GM23338 (cell line): Measurements from ENCODE around the gene SMTN. TPM values are rescaled to one million over a fixed set of nuclear protein-coding genes. Genes with fewer than 3 reads are reported as not detected.

Experiments
- ATAC-seq: fragments of 200-7000 bp; cut with Tn5 transposase; 3 replicates; pipeline ENCODE4 v1.9.1; 2020
- DNase-seq: peaks from one replicate; pipeline ENCODE4 v3.0.0-alpha.2; 2015; ENCODE audit warnings: low spot score
- H2AFZ ChIP-seq: fragments of 200-600 bp; sonication (generic); 2 replicates; pipeline ENCODE4 v1.8.0; 2016; ENCODE audit warnings: antibody characterized with exemption, mild to moderate bottlenecking, moderate library complexity
- H3F3A ChIP-seq: fragments of 200-600 bp; sonication (generic); replicated peaks from 2 replicates; pipeline ENCODE4 v1.8.0; 2017; ENCODE audit warnings: antibody characterized with exemption, mixed run types, low read depth
- H3K27ac ChIP-seq: fragments of 200-600 bp; sonication (generic); 2 replicates; pipeline ENCODE4 v1.6.1; 2016; ENCODE audit warnings: low read depth
- H3K27me3 ChIP-seq: fragments of 200-600 bp; sonication (generic); 2 replicates; pipeline ENCODE4 v1.8.0; 2016; ENCODE audit warnings: mild to moderate bottlenecking, mixed run types, moderate library complexity; ENCODE audit not compliant: insufficient read depth
- H3K36me3 ChIP-seq: fragments of 200-600 bp; sonication (generic); 2 replicates; pipeline ENCODE4 v1.8.0; 2016; ENCODE audit warnings: mild to moderate bottlenecking; ENCODE audit not compliant: insufficient read depth
- H3K4me1 ChIP-seq: fragments of 200-600 bp; sonication (generic); 2 replicates; pipeline ENCODE4 v1.8.0; 2016; ENCODE audit warnings: mild to moderate bottlenecking, moderate library complexity; ENCODE audit not compliant: insufficient read depth
- H3K4me2 ChIP-seq: fragments of 200-600 bp; sonication (generic); 2 replicates; pipeline ENCODE4 v1.7.1; 2017; ENCODE audit warnings: mixed run types
- H3K4me3 ChIP-seq: fragments of 200-600 bp; sonication (generic); 2 replicates; pipeline ENCODE4 v1.6.1; 2016; ENCODE audit warnings: mixed run types
- H3K79me2 ChIP-seq: fragments of 200-600 bp; sonication (generic); replicated peaks from 2 replicates; pipeline ENCODE4 v1.8.0; 2017; ENCODE audit warnings: mild to moderate bottlenecking; ENCODE audit not compliant: insufficient read depth
- H3K9me2 ChIP-seq: fragments of 200-600 bp; sonication (generic); 2 replicates; pipeline ENCODE4 v1.8.0; 2017; ENCODE audit not compliant: insufficient read depth
- H4K20me1 ChIP-seq: fragments of 200-600 bp; sonication (generic); replicated peaks from 2 replicates; pipeline ENCODE4 v1.8.0; 2017; ENCODE audit warnings: mild to moderate bottlenecking; ENCODE audit not compliant: insufficient read depth
- H3K27ac Mint-ChIP-seq: 2 replicates; pipeline ENCODE4 v1.8.0; 2020; ENCODE audit warnings: inconsistent platforms, mild to moderate bottlenecking, moderate library complexity, mixed read lengths
- H3K27me3 Mint-ChIP-seq: 3 replicates; pipeline ENCODE4 v1.8.0; 2022; ENCODE audit warnings: low read depth, mild to moderate bottlenecking, moderate library complexity, mixed read lengths, inconsistent platforms; ENCODE audit not compliant: insufficient read depth, poor library complexity
- H3K36me3 Mint-ChIP-seq: 3 replicates; pipeline ENCODE4 v1.8.0; 2021; ENCODE audit warnings: low read depth, mild to moderate bottlenecking, inconsistent platforms, moderate library complexity, mixed read lengths
- H3K4me1 Mint-ChIP-seq: 3 replicates; pipeline ENCODE4 v1.8.0; 2020; ENCODE audit warnings: mild to moderate bottlenecking, inconsistent platforms, mixed read lengths
- H3K4me3 Mint-ChIP-seq: 3 replicates; pipeline ENCODE4 v1.8.0; 2021; ENCODE audit warnings: moderate library complexity, mild to moderate bottlenecking, inconsistent platforms, mixed read lengths
- H3K9me3 Mint-ChIP-seq: 3 replicates; pipeline ENCODE4 v1.8.0; 2020; ENCODE audit warnings: moderate library complexity, mild to moderate bottlenecking, inconsistent platforms, mixed read lengths
- CREB1 ChIP-seq: fragments of 250-450 bp; sonication (Bioruptor Pico); IDR thresholded peaks from 2 replicates; pipeline ENCODE4 v1.5.0; 2020; ENCODE audit warnings: low read depth, mild to moderate bottlenecking, moderate library complexity
- CTCF ChIP-seq, 2 experiments: fragments of 200-600 bp in 1 of 2; sonication (generic) in 1 of 2; conservative IDR thresholded peaks; 2 replicates each; pipeline versions ENCODE4 v1.5.1 to v1.6.1; 2016 to 2017; ENCODE audit warnings: antibody characterized with exemption in 2 of 2, low read depth in 2 of 2, mild to moderate bottlenecking in 2 of 2, moderate library complexity in 1 of 2
- ETS1 ChIP-seq: IDR thresholded peaks from 2 replicates; pipeline ENCODE4 v1.6.1; 2016; ENCODE audit warnings: antibody characterized with exemption
- EZH2 ChIP-seq: fragments of 200-600 bp; sonication (generic); IDR thresholded peaks from one replicate; pipeline ENCODE4 v1.8.0; 2017; ENCODE audit warnings: antibody characterized with exemption, mild to moderate bottlenecking, low read depth; ENCODE audit not compliant: unreplicated experiment
- EZH2phosphoT487 ChIP-seq: fragments of 200-600 bp; sonication (generic); IDR thresholded peaks from one replicate; pipeline ENCODE4 v1.8.1; 2018; ENCODE audit warnings: antibody characterized with exemption; ENCODE audit not compliant: unreplicated experiment
- JUNB ChIP-seq: IDR thresholded peaks from one replicate; pipeline ENCODE4 v1.6.1; 2016; ENCODE audit warnings: antibody characterized with exemption; ENCODE audit not compliant: unreplicated experiment
- NANOG ChIP-seq: IDR thresholded peaks from 2 replicates; pipeline ENCODE4 v1.6.1; 2016; ENCODE audit warnings: antibody characterized with exemption, borderline replicate concordance
- POLR2AphosphoS5 ChIP-seq: IDR thresholded peaks from 2 replicates; pipeline ENCODE4 v1.6.1; 2016; ENCODE audit warnings: antibody characterized with exemption, low read depth
- REST ChIP-seq: IDR thresholded peaks from one replicate; pipeline ENCODE4 v1.6.1; 2018; ENCODE audit warnings: antibody characterized with exemption; ENCODE audit not compliant: unreplicated experiment
- STAT1 ChIP-seq: IDR thresholded peaks from one replicate; pipeline ENCODE4 v1.6.1; 2016; ENCODE audit warnings: antibody characterized with exemption; ENCODE audit not compliant: unreplicated experiment
- ZNF114 ChIP-seq: fragments of 250-450 bp; sonication (Bioruptor Pico); IDR thresholded peaks from 2 replicates; pipeline ENCODE4 v1.5.0; 2020; ENCODE audit warnings: mild to moderate bottlenecking, moderate library complexity
- ZNF331 ChIP-seq: fragments of 250-450 bp; sonication (Bioruptor Pico); IDR thresholded peaks from 2 replicates; pipeline ENCODE4 v1.5.0; 2020; ENCODE audit warnings: low read depth, mild to moderate bottlenecking, moderate library complexity
- ZNF462 ChIP-seq: fragments of 250-450 bp; sonication (Bioruptor Pico); IDR thresholded peaks from 2 replicates; pipeline ENCODE4 v1.5.0; 2020; ENCODE audit warnings: mild to moderate bottlenecking, moderate library complexity
- polyA plus RNA-seq: library from polyadenylated mRNA; unstranded; fragments of >200 nt; fragmentation: Nextera tagmentation; extraction: Ambion mirVana; gene quantifications from 2 replicates; pipeline ENCODE4 v1.2.1, GENCODE V29; 2016
- total RNA-seq: library from RNA; depleted of rRNA; stranded (reverse); fragments of >200 nt; shearing (Covaris generic); gene quantifications from 2 replicates; pipeline ENCODE4 v1.2.3, GENCODE V29; 2014

The SMTN gene
- total and polyA plus RNA-seq, 2 experiments from 2014 or later, result 27.4 to 32.2 TPM

GRCh38 chr22:31102441-31103081 lies 21.4 kb downstream of the SMTN start:
- Mint-ChIP-seq H3K27ac (no peak overlapping the region), H3K4me3 (no peak overlapping the region), H3K36me3 (no peaks in the 10 kb centered on the region), H3K27me3 (peaks cover 40% of the 10 kb centered on the region), H3K9me3 (no peaks in the 10 kb centered on the region; the same call in 2 of the 3 replicates), H3K4me1 (peaks cover 18% of the 10 kb centered on the region)
- DNase-seq, result no peak
- H2AFZ ChIP-seq, result no peak overlapping the region
- peaks cover 22% of the 10 kb centered on the region for H3K27me3 ChIP-seq
- no peak overlapping the region for H3K4me3 ChIP-seq
- H3K79me2 ChIP-seq, result no peaks in the 10 kb centered on the region
- no peak for TF ChIP-seq JUNB
- TF ChIP-seq REST, result no peak
- no peak for TF ChIP-seq POLR2AphosphoS5
- TF ChIP-seq EZH2, result no peak
- TF ChIP-seq ZNF114, result no peak
- no peak for TF ChIP-seq ETS1
- TF ChIP-seq ZNF331 (CRISPR knock-in tag), result no peak
- no peak for TF ChIP-seq CREB1 (CRISPR knock-in tag)
- TF ChIP-seq CTCF (conservative IDR thresholded peaks at IDR 0.05; ENCODE audit: low read depth in 2 of 2), result no peak
- TF ChIP-seq STAT1, result no peak
- TF ChIP-seq ZNF462 (CRISPR knock-in tag), result no peak
- no peak for TF ChIP-seq EZH2phosphoT487
- TF ChIP-seq NANOG, result no peak
- peaks cover 6% of the 10 kb centered on the region; the same call in 1 of the 2 replicates for H4K20me1 ChIP-seq
- H3F3A ChIP-seq, result peaks cover 17% of the 10 kb centered on the region; the same call in 1 of the 2 replicates
- H3K4me1 ChIP-seq, result peaks cover 32% of the 10 kb centered on the region
- H3K36me3 ChIP-seq, result no peaks in the 10 kb centered on the region
- no peak overlapping the region for H3K4me2 ChIP-seq
- ATAC-seq, result no peak
- H3K9me2 ChIP-seq, result no peaks in the 10 kb centered on the region
- no peak overlapping the region for H3K27ac ChIP-seq
